Muscle layer of duodenum (tissue), 2 donors: ENCODE data around the gene PHTF2.

Source experiments
- H3K27ac ChIP-seq: one replicate; pipeline ENCODE4 v1.7.0; 2013; ENCODE audit warnings: mild to moderate bottlenecking, low read length
- H3K27me3 ChIP-seq: one replicate; pipeline ENCODE4 v1.7.0; 2013; ENCODE audit warnings: low read depth, mild to moderate bottlenecking, control low read depth, low read length
- H3K36me3 ChIP-seq, 2 donors: one replicate each; pipeline ENCODE4 v1.7.0; 2013; ENCODE audit warnings: low read length in 2 of 2, control low read depth in 1 of 2, mild to moderate bottlenecking in 1 of 2; ENCODE audit not compliant: insufficient read depth in 2 of 2, control insufficient read depth in 1 of 2
- H3K4me1 ChIP-seq, 2 donors: one replicate each; pipeline ENCODE4 v1.7.0; 2013; ENCODE audit warnings: low read length in 2 of 2, mild to moderate bottlenecking in 2 of 2, control low read depth in 1 of 2, moderate library complexity in 1 of 2; ENCODE audit not compliant: insufficient read depth in 2 of 2, control insufficient read depth in 1 of 2
- H3K4me3 ChIP-seq, 2 donors: one replicate each; pipeline ENCODE4 v1.7.0; 2013; ENCODE audit warnings: low read length in 2 of 2, low read depth in 1 of 2, mild to moderate bottlenecking in 1 of 2
- H3K9me3 ChIP-seq, 2 donors: one replicate each; pipeline ENCODE4 v1.7.0; 2013; ENCODE audit warnings: low read length in 2 of 2, control low read depth in 1 of 2, mild to moderate bottlenecking in 1 of 2; ENCODE audit not compliant: control insufficient read depth in 1 of 2
- donor health status: healthy.

Gene PHTF2

DNA sequence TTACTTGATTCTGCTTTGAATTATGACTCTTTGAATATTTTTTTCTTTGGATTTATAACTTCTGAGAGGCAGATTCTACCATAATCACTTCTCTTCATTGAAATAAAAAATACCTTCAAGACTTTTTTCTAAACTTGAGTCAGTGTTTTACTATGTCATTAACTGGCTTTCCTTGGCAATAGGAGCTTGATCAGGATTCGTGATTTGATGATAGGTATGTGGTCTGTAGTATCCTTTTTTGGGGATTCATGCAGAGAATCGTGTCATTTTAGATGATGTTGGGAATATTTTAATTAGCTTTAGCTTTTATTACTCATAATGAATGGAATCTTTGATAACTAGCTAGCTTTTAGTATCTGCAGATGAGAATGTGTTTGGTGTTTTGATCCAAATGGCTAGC is 83.3 kb downstream of the PHTF2 start:
- H3K9me3 ChIP-seq = no peaks in the 10 kb centered on the region
- no peaks in the 10 kb centered on the region for H3K36me3 ChIP-seq
- H3K27ac ChIP-seq = no peak overlapping the region
- no peaks in the 10 kb centered on the region for H3K27me3 ChIP-seq
- H3K4me3 ChIP-seq = no peak overlapping the region
- no peaks in the 10 kb centered on the region for H3K4me1 ChIP-seq

DNA sequence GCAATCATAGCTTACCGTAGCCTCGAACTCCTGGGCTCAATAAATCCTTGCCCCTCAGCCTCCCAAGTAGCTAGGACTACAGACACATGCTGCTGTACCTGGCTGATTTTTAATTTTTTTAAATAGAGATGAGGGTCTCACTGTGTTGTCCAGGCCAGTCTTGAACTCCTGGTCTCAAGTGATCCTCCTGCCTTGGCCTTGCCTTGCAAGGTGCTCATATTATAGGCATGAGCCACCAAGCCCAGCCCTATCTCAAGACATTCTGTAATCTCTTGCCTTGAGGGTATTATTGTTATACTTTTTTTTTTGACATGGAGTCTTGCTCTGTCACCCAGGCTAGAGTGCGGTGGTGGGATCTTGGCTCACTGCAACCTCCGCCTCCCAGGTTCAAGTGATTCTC is 86.6 kb downstream of the PHTF2 start:
- H3K27ac ChIP-seq = no peak overlapping the region
- no peak overlapping the region for H3K4me3 ChIP-seq
- no peaks in the 10 kb centered on the region for H3K4me1 ChIP-seq
- no peaks in the 10 kb centered on the region for H3K27me3 ChIP-seq
- H3K36me3 ChIP-seq = no peaks in the 10 kb centered on the region
- H3K9me3 ChIP-seq = no peaks in the 10 kb centered on the region

DNA sequence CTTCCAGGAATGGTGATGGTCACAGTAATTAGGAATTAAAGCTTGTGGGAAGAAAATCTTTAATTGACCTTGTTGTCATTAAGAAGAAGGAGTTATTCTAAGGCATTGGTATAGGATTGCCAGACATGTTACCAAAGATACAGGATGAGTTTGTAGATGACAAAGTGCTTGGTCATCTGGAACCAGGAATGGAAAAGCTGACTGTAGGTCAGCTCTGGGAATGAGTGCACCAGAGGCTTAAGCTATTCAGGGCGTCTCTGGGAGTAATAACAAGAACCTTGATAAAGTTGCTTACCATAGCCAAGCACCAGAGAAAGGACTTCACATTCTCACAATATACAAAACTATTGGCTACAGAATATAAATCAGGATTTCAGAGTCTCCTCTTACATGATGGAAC is 89.0 kb downstream of the PHTF2 start:
- Histone ChIP-seq H3K36me3 (no peaks in the 10 kb centered on the region), H3K4me1 (no peaks in the 10 kb centered on the region), H3K27me3 (no peaks in the 10 kb centered on the region), H3K27ac (no peak overlapping the region), H3K9me3 (no peaks in the 10 kb centered on the region), H3K4me3 (no peak overlapping the region)

DNA sequence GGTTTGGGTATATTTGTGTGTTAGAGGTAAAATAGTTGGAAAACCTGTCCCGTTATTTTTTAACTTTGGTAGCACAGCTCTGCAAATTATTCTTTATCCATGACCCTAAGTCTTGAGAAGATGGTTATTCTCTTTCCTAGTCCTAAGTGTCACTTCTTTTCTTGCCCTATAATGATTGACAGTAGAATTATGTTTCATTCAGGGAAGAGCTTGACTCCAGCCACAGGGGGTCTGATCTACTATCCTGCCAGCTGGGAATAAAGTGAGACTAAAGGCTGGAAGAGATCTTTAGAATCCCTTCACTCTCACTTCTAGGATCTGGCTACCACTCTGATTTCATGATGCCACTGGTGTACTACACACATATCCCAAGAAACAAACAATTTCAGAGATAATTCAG is 90.4 kb downstream of the PHTF2 start:
- Histone ChIP-seq H3K36me3 (no peaks in the 10 kb centered on the region), H3K27ac (no peak overlapping the region), H3K4me3 (no peak overlapping the region)

DNA sequence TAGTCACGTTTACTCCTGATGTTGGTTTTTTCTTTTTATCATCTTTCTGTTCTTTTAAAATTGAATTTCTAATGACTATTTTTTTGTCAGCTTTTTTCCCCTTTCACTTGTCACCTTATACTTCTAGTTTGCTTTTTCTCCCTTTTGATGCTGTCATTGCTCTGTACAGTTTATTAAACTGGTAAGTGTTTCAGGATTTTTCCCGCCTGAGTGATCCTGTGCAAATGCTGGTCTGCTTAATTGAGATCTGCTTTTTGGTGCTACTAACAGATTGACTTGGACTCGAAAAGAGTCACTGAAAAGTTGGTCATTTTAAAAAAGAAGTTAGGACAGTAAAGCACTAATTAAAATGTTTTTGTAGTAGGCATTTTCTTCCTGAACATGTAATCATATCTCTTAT is 95.2 kb downstream of the PHTF2 start:
- no peaks in the 10 kb centered on the region for H3K4me1 ChIP-seq
- H3K27me3 ChIP-seq = no peaks in the 10 kb centered on the region

More for the DNA sequence above, 90.4 kb downstream of the PHTF2 start:
- Histone ChIP-seq H3K9me3 (no peaks in the 10 kb centered on the region), H3K27me3 (no peaks in the 10 kb centered on the region), H3K4me1 (no peaks in the 10 kb centered on the region)

DNA sequence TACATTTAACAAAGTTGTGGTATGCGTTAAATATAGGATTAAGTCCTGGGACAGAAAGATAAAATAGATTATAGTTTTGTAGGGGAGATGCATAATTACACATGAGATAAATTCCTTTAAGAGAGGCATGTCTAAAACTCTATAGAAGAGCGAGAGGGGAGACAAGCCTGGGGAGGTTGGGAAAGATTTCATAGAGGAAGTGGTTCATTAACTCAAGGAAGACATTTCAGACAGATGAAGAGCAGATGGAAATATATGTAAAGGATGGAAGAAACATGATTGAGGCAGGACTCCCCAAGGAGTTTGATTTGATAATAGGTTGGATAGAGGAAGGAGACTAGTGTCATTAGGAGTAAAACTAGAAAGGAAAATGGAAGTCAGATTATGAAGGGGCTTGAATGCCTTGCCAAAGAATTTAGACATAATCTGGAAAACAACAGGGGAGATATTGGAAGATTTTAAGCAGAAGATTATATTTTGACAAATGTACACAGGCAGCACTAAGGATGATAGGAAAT is 96.1 kb downstream of the PHTF2 start:
- H3K9me3 ChIP-seq = no peaks in the 10 kb centered on the region

More for the DNA sequence above, 95.2 kb downstream of the PHTF2 start:
- no peaks in the 10 kb centered on the region for H3K9me3 ChIP-seq
- H3K27ac ChIP-seq = no peak overlapping the region
- H3K36me3 ChIP-seq = no peaks in the 10 kb centered on the region
- no peak overlapping the region for H3K4me3 ChIP-seq

DNA sequence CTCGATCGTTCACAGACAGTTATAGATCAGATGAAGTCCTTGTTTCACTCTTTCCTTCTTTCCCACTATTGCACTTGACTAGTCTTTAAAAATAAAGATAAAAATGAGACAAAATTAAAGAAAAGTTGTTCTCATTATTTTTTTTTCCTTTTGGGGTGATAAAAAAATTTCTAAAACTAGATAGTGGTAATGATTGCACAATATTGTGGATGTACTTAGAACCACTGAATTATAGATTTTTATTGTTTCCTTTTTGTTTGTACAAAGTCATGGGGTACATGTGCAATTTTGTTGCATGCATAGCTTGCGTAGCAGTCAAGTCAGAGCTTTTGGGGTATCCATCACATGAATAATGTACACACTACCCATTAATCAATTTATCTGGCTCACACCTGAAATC is 97.3 kb downstream of the PHTF2 start:
- Histone ChIP-seq H3K27me3 (no peaks in the 10 kb centered on the region), H3K9me3 (no peaks in the 10 kb centered on the region), H3K36me3 (no peaks in the 10 kb centered on the region), H3K27ac (no peak overlapping the region), H3K4me1 (no peaks in the 10 kb centered on the region), H3K4me3 (no peak overlapping the region)

More for the DNA sequence above, 96.1 kb downstream of the PHTF2 start:
- Histone ChIP-seq H3K27ac (no peak overlapping the region), H3K4me3 (no peak overlapping the region), H3K4me1 (no peaks in the 10 kb centered on the region), H3K36me3 (no peaks in the 10 kb centered on the region), H3K27me3 (no peaks in the 10 kb centered on the region)

DNA sequence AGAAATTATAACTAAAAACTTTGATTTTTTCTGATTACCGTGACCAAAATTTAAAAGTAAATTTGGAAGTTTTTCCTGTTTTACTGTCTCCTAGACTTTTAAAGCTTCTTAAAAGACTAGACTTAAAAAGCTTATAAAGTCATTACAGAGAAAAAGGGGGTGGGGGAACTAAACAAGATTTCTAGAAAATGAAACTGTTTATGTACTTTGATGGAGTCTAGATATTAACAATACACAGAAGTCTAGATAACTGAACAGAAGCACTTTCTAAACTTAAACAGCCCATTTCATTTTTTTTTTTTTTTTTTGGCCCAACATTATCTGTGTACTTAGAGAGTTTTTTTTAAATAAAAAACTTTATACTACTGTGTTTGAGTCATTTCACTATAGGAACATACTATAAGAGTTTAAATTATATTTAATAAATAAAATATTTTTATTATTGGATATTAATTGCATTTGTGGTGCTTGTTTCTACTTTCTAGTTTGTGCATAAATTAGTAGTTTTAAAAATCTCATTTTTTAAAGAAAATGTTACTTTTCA is 98.5 kb downstream of the PHTF2 start:
- H3K36me3 ChIP-seq = peaks cover 0 to 5% of the 10 kb centered on the region in 2 donors
- no peaks in the 10 kb centered on the region for H3K4me1 ChIP-seq
- H3K27ac ChIP-seq = no peak overlapping the region
- H3K9me3 ChIP-seq = no peaks in the 10 kb centered on the region
- H3K4me3 ChIP-seq = no peak overlapping the region
- H3K27me3 ChIP-seq = no peaks in the 10 kb centered on the region

DNA sequence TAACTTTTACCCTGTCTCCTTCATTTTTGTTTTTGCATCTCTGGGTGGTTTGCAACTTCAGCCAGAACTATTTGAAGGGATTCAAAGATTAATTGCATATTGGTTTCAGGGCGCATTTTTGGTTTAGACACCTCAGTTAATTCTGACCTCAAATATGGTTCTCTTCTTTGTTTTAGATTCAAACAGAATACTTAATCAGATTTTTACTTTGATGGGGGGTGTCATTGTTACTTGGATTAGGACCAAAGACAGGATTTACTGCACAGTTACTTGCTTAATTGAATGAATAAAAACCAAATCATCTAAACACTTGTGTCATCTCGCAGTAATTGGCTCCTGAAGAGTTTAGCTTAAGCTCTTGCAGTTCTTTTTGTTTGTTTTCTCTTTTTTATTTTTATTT is 100.9 kb downstream of the PHTF2 start:
- no peaks in the 10 kb centered on the region for H3K27me3 ChIP-seq
- peaks cover 0 to 8% of the 10 kb centered on the region in 2 donors for H3K36me3 ChIP-seq
- H3K4me3 ChIP-seq = no peak overlapping the region
- no peaks in the 10 kb centered on the region for H3K4me1 ChIP-seq
- H3K9me3 ChIP-seq = no peaks in the 10 kb centered on the region
- no peak overlapping the region for H3K27ac ChIP-seq

DNA sequence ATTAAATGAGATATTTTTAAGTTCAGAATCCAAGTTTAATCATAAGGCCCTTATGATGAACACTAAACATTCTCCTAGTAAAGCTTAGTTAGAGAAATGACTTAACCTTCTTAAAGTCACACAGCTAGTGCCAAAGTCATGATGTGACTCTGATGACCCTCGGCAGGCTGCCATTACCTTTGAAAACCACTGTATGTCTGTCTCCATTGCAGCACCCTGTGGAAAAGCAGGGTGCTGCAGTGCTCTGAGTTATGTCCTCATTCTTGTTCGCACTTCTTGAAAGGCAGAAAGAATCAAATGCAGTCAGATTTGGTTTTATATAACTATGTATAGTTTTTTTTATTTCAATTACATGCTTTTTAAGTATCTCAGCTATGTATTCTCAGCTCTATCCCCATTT is 105.0 kb downstream of the PHTF2 start:
- Histone ChIP-seq H3K9me3 (no peaks in the 10 kb centered on the region), H3K36me3 (peaks cover 0 to 8% of the 10 kb centered on the region in 2 donors), H3K4me3 (no peak overlapping the region), H3K27me3 (no peaks in the 10 kb centered on the region), H3K4me1 (no peaks in the 10 kb centered on the region), H3K27ac (no peak overlapping the region)

DNA sequence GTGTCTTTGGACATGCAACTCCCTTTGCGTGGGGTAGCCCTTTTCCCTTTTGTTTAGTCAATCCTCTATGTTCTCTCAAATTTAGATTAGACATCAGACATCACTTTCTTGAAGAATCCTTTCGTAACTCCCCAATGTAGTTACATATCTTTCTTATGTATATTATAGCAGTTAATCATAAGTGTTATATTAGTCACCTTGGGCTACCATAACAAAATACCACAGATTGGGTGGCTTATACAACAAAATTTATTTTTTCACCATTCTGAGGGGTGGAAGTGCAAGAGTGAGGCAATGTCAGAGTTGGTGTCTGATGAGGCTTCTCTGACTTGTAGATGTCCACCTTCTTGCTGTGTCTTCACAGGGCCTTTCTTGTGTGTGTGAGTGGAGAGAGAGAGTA is 105.7 kb downstream of the PHTF2 start:
- Histone ChIP-seq H3K4me3 (no peak overlapping the region), H3K36me3 (peaks cover 0 to 8% of the 10 kb centered on the region in 2 donors), H3K9me3 (no peaks in the 10 kb centered on the region), H3K4me1 (no peaks in the 10 kb centered on the region), H3K27me3 (no peaks in the 10 kb centered on the region), H3K27ac (no peak overlapping the region)

DNA sequence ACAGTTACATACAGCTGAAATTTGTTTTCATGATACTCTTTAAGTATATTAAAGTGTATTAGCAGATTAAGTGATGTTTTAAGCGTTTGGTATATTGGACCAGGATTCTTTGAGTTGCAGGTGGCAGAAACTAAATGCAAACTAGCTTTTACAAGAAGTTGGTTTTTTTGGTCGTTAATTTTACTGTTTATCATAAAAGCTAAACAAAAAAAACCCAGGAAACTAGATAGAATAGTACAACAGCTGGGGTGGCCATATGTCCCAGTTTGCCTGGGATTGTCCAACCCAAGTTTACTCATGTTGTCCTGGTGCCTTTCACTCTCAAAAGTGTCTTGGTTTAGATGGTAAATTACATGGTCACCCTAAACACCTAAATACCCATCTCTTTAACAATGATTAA is 108.7 kb downstream of the PHTF2 start:
- Histone ChIP-seq H3K27me3 (no peaks in the 10 kb centered on the region), H3K36me3 (peaks cover 0 to under 1% of the 10 kb centered on the region in 2 donors), H3K4me3 (no peak overlapping the region)

More for the DNA sequence above, 108.7 kb downstream of the PHTF2 start:
- no peak overlapping the region for H3K27ac ChIP-seq
- no peaks in the 10 kb centered on the region for H3K4me1 ChIP-seq
- no peaks in the 10 kb centered on the region for H3K9me3 ChIP-seq
